ENCODE results near the gene MCAT. TPM values are rescaled to one million over a fixed set of nuclear protein-coding genes. Genes with fewer than 3 reads are reported as not detected.

MCAT gene
- total and polyA plus RNA-seq, 4 donors, result 8.3 to 22.6 (median 14.8) TPM

GRCh38 chr22:43113526-43114251 is 29.5 kb downstream of the MCAT start (continued):
- TF ChIP-seq EGR1 (IDR thresholded peaks at IDR 0.05; ENCODE audit: low read depth in 2 of 2) (no peak), TAF1 (conservative IDR thresholded peaks at IDR 0.05) (no peak), JUND (IDR thresholded peaks at IDR 0.05) (no peak), CTCF (IDR thresholded peaks at IDR 0.05; ENCODE audit: low read depth, low read length, missing input control) (no peak)

DNA sequence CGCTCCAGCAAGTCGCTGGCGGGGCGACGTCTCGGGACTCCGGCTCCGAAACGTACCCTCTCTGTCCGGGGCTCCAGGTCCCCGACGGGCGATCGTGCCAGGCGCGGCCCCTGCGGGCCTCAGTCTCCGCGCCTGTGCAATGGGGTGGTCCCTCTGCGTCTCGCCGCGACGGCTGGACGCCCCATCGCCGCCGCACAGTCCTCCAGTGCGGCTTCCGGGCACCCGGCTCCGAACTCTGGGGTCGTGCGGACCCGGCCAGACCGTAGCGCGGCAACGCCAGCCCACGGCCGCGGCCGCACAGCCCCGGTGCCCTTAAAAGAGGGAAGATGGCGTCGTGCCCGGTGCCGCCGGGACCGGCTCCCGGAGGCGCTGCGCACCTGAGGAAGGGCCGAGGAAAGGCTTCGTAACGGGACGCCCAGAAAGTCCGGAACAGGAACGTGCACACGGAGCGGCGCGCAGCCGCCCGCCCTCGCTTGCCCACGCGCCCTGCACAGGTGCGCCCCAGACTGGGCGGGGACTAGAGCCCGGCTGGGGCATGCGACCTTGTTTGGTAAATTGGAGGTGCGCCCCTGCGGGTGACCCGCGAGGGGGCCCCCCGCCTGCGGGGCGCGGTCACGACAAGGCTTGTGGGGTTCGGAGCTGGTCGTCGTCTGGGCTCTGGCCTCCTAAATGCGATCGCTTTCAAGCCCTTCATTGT is 32.1 kb downstream of the MCAT start:
- no peaks in the 10 kb centered on the region for H3K27me3 ChIP-seq (ENCODE audit: control insufficient read depth in 4 of 4, insufficient read depth in 4 of 4, low read length in 3 of 4)
- H3K4me1 ChIP-seq (ENCODE audit: control insufficient read depth in 4 of 4, insufficient read depth in 4 of 4, low read length in 3 of 4), result peaks cover 8 to 23% (median 17%) of the 10 kb centered on the region in 4 donors
- H3K27ac ChIP-seq (ENCODE audit: low read depth in 1 of 2, low read length in 2 of 2), result no peak overlapping the region
- no peaks in the 10 kb centered on the region for H3K36me3 ChIP-seq (ENCODE audit: control insufficient read depth in 4 of 4, insufficient read depth in 3 of 4, low read depth in 1 of 4, low read length in 3 of 4)
- no peak for TF ChIP-seq HNF4A (conservative IDR thresholded peaks at IDR 0.05)
- TF ChIP-seq JUND (IDR thresholded peaks at IDR 0.05), result no peak
- no peak for TF ChIP-seq RAD21 (IDR thresholded peaks at IDR 0.05)
- TF ChIP-seq GABPA (IDR thresholded peaks at IDR 0.05 in 1 of 2, conservative IDR thresholded peaks at IDR 0.05 in 1 of 2), result no peak
- DNase-seq (ENCODE audit: low spot score), result no peak
- H3K9ac ChIP-seq (ENCODE audit: low read depth in 1 of 2, low read length in 2 of 2), result peak overlapping the region in 1 of 2 donors; percentile 12
- peak overlapping the region in 2 of 3 donors; percentile 1 to 60 for H3K4me3 ChIP-seq (ENCODE audit: low read depth in 1 of 3, low read length in 3 of 3)
- WGBS, result 6% methylated on average over 86 of the region's 86 CpGs
- H3K9me3 ChIP-seq (ENCODE audit: control insufficient read depth in 4 of 4, low read length in 3 of 4), result no peaks in the 10 kb centered on the region

DNA sequence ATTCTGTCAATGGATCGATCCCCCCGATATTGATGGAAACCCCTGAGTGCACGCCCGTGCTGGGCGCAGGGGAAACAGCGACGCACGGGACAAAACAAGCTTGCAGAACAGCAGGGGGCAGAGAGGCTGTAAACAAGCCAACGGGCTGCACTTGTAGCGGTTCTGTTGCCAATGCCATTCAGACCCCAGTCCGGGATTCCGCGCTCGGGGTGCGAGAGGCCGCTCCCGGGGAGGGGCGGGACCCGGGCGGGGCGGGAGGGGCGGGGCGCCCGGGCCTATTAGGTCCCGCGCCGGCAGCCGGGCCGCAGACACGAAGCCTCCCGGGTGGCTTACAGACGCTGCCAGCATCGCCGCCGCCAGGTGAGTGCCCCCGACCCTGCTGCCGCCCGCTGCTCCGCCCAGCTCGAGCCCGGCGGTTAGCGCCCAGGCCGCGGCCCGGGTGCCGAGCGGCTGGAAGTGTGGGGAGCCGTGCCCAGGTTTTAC is 32.7 kb downstream of the MCAT start, which contains the start of gene BIK:
Gene BIK, plus strand, starts transcription at position 307 of the 483 bp plus-strand sequence. CDS start 13,273 bp downstream, outside the sequence.
- Histone ChIP-seq H3K27ac (ENCODE audit: low read depth in 1 of 2, low read length in 2 of 2) (no peak within 1 kb of the TSS), H3K9me3 (ENCODE audit: control insufficient read depth in 4 of 4, low read length in 3 of 4) (no peaks in the 10 kb centered on the region), H3K27me3 (ENCODE audit: control insufficient read depth in 4 of 4, insufficient read depth in 4 of 4, low read length in 3 of 4) (no peaks in the 10 kb centered on the region), H3K4me3 (ENCODE audit: low read depth in 1 of 3, low read length in 3 of 3) (peak within 1 kb of the TSS; percentile 35 to 60 (median 37)), H3K36me3 (ENCODE audit: control insufficient read depth in 4 of 4, insufficient read depth in 3 of 4, low read depth in 1 of 4, low read length in 3 of 4) (no peaks in the 10 kb centered on the region), H3K4me1 (ENCODE audit: control insufficient read depth in 4 of 4, insufficient read depth in 4 of 4, low read length in 3 of 4) (peaks cover 8 to 23% (median 17%) of the 10 kb centered on the region in 4 donors), H3K9ac (ENCODE audit: low read depth in 1 of 2, low read length in 2 of 2) (peak within 1 kb of the TSS; percentile 12 to 31)
- under 1% methylated on average over 49 of the region's 49 CpGs for WGBS
- TF ChIP-seq EGR1 (IDR thresholded peaks at IDR 0.05; ENCODE audit: low read depth in 2 of 2) (no peak), HNF4A (conservative IDR thresholded peaks at IDR 0.05) (peak in 1 of 2 donors; percentile 12), RAD21 (IDR thresholded peaks at IDR 0.05) (peak in 1 of 2 donors; percentile 32)
- TF ChIP-seq, protein P1, sequence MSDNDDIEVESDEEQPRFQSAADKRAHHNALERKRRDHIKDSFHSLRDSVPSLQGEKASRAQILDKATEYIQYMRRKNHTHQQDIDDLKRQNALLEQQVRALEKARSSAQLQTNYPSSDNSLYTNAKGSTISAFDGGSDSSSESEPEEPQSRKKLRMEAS (IDR thresholded peaks at IDR 0.05), result no peak
- peak; percentile 45 for DNase-seq (ENCODE audit: low spot score)

GRCh38 chr22:43109921-43110443 is 33.2 kb downstream of the MCAT start:
- DNase-seq (ENCODE audit: low spot score), result no peak
- 14% methylated on average over 32 of the region's 32 CpGs for WGBS
- Histone ChIP-seq H3K9me3 (ENCODE audit: control insufficient read depth in 4 of 4, low read length in 3 of 4) (no peaks in the 10 kb centered on the region), H3K27ac (ENCODE audit: low read depth in 1 of 2, low read length in 2 of 2) (no peak overlapping the region), H3K9ac (ENCODE audit: low read depth in 1 of 2, low read length in 2 of 2) (peak overlapping the region in 1 of 2 donors; percentile 31), H3K4me1 (ENCODE audit: control insufficient read depth in 4 of 4, insufficient read depth in 4 of 4, low read length in 3 of 4) (peaks cover 8 to 20% (median 16%) of the 10 kb centered on the region in 4 donors), H3K27me3 (ENCODE audit: control insufficient read depth in 4 of 4, insufficient read depth in 4 of 4, low read length in 3 of 4) (no peaks in the 10 kb centered on the region), H3K36me3 (ENCODE audit: control insufficient read depth in 4 of 4, insufficient read depth in 3 of 4, low read depth in 1 of 4, low read length in 3 of 4) (no peaks in the 10 kb centered on the region), H3K4me3 (ENCODE audit: low read depth in 1 of 3, low read length in 3 of 3) (peak overlapping the region; percentile 35 to 60 (median 37))
- no peak for TF ChIP-seq ATF3 (IDR thresholded peaks at IDR 0.05)
